ENCODE measurements around the gene SLC1A2.

DNA sequence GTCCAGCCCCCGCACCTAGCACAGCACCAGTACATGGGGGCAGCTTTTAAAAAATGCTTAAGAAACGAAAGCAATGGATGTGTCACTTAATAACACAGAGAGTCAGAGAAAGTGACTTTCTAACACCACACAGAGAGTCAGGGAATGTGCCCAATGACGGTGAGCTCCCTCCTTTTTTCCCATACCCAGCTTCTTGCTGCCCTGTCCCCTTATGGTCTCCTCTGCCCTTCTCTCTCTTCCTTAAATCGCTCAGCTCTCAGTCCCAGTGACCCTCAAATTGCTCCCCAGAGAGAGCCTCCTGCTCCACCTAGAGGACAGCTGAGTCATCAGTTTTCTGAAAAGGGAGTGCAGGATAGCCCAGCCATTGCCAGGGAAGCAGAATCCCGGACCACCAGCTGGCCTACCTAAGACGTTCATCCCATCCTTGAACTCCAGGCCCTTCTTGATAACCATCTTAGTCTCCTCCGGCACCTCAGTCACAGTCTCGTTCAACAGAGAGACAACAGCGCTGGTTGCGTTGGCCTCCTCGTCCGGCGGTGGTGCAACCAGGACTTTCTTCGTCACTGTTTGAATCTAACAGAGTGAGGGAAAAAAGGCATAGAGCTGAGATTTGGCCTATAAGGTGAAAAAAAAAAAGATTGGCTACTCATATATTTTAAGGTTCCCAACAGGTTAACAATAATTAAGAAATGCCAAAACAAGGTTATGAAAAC lies 113.5 kb downstream of the SLC1A2 start:
- TF ChIP-seq, protein P1, sequence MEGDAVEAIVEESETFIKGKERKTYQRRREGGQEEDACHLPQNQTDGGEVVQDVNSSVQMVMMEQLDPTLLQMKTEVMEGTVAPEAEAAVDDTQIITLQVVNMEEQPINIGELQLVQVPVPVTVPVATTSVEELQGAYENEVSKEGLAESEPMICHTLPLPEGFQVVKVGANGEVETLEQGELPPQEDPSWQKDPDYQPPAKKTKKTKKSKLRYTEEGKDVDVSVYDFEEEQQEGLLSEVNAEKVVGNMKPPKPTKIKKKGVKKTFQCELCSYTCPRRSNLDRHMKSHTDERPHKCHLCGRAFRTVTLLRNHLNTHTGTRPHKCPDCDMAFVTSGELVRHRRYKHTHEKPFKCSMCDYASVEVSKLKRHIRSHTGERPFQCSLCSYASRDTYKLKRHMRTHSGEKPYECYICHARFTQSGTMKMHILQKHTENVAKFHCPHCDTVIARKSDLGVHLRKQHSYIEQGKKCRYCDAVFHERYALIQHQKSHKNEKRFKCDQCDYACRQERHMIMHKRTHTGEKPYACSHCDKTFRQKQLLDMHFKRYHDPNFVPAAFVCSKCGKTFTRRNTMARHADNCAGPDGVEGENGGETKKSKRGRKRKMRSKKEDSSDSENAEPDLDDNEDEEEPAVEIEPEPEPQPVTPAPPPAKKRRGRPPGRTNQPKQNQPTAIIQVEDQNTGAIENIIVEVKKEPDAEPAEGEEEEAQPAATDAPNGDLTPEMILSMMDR (IDR thresholded peaks at IDR 0.05; ENCODE audit: low read depth, low read length) = peak; percentile 84
- no peak for TF ChIP-seq EZH2phosphoT487 (IDR thresholded peaks at IDR 0.05; ENCODE audit: low read depth)
